ENCODE results near the gene FUT3. TPM values are rescaled to one million over a fixed set of nuclear protein-coding genes. Genes with fewer than 3 reads are reported as not detected.

Gene FUT3
- total RNA-seq, 1 donor from 2014 or later: 104 TPM

DNA sequence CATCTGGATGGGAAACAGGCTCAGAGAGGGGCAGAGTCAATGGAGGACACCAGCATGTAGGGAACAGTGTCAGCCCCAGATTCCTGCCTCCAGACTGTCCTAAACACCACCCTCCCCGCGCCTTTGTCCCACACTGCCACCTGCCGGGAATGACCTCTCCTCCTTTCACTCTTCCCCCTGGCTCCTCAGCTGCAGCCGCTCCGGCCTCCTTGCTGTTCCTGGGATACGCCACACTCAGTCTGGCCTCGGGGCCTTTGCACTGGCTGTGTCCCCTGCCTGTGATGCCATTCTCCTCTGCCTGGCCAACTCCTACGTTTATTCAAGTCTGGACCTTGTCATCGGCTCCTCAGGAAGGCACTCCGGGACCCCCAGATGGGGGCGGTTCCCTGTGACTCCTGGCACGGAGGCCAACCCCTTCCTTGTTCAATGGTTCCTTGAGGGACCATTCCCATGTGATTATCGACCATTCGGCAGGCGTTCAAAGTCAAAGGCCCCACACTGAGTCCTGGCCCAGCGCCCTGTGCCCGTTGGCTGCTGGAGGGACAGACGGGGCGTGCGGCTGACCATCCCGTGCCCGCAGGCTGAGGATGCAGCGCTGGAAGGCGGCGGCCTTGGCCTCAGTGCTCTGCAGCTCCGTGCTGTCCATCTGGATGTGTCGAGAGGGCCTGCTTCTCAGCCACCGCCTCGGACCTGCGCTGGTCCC lies 27.5 kb downstream of the FUT3 start:
- peak; percentile 11 for ATAC-seq

DNA sequence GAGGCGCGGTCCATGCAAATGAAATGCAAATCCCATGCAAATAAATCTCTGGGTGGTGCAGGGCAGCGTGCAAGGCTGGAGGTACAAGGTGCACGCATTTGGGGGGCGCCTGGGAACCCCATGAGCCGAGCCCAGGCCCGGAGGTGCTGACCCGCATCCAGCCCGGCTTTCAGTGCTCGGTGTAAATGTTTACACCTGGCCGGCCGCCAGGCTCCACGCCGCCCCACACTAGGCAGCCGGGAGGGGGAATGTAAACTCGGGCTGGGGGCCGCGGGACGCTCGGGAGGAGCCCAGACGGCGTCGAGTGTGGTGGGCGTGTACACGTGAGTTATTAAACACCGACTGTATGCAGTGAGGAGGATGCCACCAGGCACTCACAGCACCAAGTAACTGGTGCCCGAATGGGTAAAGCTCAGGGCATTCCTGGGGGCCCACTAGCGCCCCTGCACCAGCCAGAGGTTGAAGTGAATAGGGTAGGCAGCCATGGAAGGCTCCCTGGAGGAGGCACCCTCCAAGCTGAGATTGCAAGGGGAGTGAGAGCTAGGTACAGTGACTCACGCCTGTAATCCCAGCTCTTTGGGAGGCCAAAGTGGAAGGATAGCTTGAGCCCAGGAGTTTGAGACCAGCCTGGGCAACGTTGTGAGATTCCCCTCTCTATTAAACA lies 28.9 kb downstream of the FUT3 start:
- no peak for ATAC-seq

DNA sequence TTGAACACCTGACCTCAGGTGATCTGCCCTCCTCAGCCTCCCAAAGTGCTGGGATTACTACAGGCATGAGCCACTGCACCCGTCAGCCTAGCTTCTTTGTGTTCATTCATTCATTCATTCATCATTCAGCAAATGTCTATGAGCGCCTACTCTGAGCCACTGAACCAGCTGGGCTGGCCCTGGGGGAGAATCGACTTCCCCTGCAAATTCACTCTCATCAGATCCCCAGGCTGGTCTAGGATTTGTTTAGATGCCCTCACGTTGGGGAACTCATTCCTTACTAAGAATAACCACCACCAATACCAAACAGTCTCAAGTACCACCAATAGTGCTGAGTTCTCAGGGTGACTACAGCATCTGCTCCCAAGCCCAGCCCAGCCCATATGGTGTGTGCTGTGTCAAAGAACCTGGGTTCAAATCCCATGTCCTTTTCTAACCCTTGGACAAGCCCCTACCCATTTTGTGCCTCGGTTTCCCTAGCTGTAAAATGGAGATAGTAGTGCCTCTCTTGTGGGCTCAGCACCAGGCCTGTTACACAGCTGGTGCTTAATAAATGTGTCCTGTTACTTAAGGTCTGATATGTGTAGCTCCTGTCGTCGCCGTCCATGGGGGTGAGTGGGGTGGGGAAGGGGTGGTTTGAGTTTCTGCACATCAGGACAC lies 29.6 kb downstream of the FUT3 start:
- ATAC-seq: no peak

DNA sequence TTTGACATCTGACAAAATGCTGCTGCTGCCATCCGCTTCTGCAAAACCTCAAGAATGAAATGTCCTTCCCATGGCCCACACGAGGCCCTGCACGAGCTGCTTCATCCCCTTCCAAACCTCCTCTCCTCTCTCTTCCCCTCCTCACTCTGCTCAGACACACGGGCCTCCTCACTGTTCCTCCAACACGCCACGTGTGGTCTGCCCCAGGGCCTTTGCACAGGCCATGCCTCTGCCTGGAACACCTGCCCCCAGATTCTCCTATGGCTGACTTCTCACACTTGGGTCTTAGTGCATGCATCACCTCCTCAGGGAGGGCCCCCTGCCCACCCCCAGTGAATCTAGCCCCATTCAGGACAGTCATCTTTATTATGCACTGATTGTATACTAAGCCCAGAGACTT lies 30.5 kb downstream of the FUT3 start:
- peak; percentile 10 for ATAC-seq

DNA sequence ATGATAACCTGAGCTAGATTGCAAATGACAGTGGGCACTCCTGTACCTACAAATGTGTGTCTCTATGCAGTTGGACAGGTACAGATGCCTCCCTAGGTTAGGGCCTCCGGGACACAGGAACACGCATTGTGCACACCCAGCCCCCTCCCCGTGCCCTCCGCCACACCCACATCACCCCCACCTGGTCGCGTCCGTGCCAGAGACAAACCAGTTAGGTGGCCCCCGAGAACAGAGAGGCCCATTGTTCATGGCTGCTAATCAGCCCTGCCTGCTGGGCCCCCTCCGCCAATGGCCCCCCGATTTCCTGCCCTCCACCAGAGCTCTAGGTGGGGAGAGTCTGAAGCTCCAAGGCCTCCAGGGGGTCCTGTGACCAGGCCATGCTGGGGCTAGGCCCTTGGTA lies 32.7 kb downstream of the FUT3 start:
- no peak for ATAC-seq

DNA sequence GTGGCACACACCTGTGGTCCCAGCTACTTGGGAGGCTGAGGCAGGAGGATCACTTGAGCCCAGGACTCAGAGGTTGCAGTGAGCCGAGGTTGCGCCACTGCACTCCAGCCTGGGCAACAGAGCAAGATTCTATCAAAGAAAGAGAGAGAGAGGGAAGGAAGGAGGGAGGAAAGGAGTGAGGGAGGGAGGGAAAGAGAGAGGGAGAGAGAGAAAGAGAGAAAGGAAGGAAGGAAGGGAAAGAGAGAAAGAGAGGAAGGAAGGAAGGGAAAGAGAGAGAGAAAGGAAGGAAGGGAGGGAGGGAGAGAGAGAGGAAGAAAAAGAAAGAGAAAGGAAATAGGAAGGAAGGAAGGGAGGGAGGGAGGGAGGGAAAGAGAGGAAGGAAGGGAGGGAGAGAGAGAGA lies 34.0 kb downstream of the FUT3 start:
- ATAC-seq: no peak

DNA sequence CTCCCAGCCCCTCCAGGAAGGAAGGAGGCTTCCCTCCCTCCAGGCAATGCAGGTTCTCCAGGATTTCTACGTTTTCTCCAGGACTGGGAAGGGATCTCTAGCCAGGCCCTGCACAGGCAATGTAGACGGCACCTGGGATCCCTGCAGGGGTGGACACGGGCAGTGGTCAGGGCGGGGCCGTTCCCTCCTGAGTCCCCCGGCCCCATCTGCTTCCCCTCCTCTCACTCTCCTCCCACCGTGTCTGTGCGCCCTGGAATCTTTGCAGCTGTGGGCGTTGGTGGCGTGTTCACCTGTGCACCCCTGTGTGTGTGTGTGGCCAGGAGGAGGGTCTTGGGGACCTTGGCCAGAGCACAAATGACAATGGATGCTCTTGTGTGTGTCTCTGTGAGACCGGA lies 36.4 kb downstream of the FUT3 start:
- ATAC-seq: peak; percentile 43

DNA sequence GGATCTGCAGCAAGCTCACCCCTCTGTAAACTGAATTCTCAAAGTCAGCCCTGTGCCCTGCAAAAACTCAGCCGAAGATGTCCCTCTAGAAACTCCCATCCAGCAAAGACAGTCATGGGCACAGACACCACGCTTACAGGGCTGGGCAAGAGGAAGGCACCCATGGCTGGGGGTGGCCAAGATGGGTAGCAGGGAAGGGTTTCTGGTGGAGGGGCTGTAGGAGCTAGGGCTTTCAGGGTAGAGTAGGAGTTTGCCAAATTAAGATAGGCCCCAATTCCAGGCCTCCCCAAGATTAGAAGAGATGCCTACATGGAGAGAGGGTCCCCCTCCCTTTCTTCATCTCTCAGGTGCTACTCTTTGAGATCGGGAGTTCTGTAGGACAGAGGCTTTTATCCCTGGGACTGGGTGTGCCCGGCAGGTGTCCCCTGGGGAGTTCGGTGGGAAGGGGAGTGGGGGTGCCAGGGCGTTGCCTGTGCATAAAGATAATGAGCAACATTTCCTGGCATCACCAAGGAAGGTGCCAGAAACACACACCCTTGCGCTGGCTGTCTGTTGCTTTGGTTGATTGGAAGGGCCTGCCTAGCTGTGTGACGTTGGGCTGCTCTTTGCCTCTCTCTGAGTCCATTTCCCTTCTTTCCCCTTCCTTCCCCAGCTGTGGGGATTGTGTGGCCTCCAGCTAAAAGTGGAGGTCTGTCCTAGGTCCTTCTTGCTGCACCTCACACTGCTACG lies 37.0 kb downstream of the FUT3 start:
- peak; percentile 61 for ATAC-seq

DNA sequence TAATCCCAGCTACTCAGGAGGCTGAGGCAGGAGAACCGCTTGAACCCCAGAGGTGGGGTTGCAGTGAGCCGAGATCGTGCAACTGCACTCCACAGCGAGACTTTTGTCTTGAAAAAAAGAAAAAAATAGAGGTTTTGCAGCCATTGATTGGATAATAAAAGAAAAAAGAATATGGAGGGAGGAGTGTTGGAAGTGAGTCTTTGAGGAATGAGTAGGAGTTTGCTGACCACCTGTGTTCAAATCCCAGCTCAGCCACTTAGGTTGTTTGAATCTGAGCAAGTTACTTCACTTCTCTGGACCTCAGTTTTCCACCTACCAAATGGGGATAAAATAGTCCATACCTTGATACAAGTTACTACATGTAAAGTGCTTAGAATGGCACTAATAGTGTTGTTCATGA lies 40.1 kb downstream of the FUT3 start:
- ATAC-seq: no peak

DNA sequence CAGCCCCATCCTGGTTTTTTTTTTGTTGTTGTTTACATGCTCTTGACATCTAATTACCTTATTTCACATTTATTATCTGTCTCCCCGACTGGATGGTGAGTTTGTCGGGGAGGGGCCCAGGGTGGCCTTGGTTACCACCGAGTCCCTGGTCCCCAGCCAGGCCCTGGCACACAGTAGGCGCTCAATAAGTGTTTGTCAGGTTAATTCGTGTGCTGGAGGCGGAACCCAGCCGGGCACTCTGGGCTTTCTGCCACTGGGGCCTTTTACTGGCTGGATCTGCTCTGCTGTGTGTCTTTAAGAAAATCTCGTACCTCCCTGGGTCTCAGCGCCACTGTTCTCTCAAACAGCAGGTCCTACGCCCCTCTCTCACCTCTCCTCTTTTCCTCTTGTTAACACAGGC lies 41.8 kb downstream of the FUT3 start:
- no peak for ATAC-seq

DNA sequence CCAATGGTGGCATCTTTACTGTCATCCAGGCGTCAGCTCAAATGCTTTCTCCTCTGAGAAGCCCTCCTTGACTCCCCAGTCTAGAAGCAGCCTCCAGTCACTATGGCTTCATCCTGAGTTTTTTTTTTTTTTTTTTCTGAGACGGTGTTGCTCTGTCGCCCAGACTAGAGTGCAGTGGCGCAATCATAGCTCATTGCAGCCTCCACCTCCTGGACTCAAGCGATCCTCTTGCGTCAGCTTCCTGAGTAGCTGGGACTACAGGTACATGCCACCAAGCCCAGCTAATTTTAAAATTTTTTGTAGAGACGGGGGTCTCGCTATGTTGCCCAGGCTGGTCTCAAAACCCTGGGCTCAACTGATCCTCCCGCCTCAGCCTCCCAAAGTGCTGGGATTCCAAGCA lies 42.2 kb downstream of the FUT3 start:
- ATAC-seq: no peak

DNA sequence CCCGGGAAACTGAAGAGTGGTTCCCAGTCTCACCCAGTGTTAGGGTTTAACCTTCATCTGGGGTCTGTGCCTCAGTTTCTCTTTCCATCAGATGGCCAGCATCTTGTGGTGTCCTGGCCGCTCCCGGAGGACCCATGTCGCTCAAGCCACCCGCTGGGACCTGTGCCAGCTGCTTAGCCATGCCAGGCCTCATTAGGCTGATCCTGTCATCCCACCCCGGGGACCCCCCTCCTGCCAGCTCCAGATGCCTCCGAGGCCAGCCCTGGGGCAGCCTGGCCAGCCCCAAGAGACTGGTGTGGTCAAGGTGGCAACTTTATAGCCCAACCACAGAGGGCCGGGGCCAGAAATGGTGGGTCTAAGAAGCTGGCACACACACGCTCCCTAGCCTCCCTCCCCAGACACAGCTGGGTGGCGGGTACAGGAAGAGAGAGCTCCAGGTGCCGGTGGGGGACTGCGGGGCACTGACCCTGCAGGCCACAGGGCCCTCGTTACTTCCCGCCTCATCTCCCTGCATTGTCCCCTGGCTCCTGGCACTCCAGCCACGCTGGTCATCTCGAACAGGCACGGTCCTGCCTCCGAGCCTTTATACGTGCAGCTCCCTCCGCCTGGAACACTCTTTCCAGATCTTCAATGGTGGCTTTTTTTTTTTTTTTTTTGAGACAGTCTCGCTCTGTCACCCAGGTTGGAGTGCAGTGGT lies 43.0 kb downstream of the FUT3 start:
- no peak for ATAC-seq

DNA sequence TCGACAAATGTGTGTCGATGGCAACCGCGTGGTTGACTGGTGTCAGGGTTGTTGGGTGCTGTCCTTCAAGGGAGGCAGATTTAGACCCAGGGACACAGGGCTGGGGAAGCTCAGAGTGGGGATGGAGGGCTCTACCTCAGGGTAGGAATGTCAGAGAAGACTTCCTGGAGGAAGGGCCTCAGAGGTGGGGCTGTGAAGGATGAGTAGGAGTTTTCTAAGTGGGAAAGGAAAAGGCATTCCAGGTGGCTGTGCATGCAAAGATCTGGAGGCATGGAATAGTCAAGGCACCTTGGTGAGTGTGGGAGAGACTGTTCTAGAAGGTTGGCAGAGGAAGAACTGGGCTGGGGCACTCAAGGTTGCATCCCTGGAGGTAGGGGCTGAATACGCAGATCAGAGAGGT lies 44.3 kb downstream of the FUT3 start:
- ATAC-seq: no peak

DNA sequence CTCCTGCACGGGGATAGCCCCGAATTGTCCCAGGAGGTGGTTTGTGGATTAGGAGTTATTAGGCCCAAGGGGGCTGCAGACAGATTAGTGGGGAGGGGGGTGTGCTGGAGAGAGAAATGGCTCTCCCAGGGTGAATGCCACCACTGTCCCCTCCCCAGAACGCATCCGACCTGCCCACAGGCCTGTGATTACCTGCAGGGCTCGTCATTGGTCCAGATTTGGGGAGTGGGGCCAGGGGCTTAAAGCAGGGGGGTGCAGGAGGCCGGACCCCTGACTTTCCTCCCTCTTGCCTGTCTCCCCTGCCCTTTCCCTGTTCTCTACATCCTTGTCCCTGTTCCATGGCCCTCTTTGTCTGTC lies 45.1 kb downstream of the FUT3 start:
- no peak for ATAC-seq

DNA sequence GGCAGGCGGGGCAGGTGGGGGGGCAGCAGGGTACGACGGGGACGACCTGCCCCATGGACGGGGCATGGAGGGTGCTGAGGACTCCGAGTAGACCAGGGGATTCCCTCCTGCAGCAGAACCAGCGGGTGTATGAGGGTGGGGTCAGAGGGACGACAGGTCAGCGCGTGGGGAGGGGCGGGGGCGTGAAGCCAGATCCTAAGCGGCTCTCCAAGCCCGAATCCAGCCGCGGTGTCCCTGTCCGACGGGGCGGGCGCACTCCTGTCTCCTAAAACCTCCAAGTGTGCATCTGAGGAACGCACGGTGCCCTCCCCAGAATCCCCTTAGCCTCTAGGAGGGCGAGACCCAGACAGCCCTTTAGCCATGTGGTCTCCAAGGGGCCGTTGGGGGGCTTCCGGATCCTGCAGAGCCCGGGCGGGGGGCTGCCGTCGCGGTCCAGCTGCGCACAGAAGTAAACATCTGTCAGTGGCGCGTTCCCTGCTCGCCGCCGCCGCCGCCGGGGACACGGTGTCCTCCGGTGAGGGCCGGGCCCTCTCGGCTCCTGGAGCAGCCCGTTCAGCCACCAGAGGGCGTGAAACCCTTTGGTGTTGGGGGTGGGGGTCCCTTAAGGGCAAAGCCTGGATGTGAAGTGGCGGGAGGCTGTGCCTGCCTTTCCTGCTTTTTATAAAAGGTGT lies 45.7 kb downstream of the FUT3 start:
- peak; percentile 14 for ATAC-seq

DNA sequence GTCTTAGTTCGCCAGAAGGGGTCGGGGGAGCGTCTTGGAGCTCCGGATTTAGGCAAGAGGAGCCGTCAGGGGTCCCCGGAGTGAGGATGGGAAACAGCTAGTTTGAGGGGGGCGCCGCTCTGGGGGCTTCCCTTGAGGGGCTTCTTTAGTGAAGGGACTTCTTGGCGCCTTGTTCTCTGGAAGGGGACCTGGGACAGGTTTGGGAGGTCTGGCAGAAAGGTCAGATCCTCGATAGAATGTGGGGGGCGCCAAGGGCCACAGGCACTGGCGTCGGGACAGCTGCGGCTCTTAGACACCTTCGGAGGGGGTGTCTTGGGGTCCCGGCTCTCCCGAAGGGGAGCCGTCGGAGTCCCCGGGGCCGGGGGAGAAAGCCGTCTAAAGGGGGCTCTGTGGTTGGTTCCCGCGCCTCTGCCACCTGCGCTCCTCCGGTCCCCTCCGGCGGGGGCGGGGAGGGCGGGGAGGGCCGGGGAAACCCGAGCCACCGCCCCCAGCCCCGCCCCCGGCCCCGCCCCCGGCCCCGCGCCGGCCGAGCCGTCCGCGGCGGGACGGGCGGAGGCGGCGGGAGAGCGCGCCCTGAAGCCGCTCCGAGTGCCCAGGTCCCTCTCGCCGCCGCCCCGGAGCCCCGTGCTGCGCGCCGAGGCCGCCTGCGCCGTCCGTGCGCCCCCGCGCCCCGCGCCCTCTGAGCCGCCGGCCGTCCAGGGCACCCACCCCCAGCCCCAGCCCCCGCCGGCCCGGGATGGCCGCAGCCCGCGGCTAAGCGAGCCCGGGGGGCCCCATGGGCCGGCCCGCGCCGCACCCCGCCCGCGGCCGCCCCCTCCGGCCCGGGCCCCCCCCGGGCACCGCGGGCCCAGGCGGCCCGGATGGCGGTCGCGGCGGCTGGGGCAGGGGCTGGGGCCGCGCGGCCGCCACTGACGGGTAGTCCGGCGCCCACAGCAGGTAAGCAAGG lies 46.5 kb downstream of the FUT3 start, which contains the start of gene NRTN:
Gene NRTN, plus strand, starts transcription at position 552 of the 946 bp plus-strand sequence. CDS start 19,099 bp downstream, outside the sequence.
- peak; percentile 7 for ATAC-seq

DNA sequence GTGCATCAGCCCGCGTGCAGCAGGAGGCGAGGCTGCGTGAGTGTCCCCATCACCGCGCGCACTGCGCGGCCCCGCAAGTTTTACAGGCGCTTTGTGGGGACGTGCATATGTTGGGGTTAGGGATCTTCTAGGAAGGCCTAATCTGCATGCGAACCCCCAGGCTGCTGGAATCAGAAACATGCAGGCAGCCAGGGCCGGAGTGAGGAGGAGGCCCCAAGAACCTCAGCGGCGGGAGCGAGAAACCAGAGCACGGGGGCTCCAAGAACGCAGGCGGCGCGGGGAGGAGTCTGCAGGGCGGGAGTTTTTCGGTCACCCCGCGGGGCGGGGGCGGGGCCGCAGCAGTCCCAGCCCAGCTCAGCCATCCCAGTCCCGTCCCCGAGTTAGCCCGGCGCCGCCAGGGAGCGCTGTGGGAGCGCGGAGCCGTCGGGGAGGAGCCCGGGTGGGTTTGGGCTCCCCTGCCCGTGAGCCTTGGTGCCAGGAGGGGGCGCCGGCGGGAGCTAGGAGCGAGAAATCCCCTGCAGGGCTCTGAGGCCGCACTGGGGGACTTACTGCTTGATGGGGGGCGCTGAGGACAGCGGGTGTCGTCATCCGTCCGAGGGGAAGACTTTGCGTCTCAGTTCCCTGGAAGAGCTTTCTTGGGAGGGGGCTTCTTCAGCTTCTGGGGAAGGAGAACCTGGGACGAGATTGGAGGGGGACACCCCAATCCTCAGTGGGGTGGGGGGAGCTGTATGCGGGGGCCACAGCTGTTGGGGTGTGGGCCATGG lies 47.3 kb downstream of the FUT3 start:
- peak; percentile 72 for ATAC-seq

DNA sequence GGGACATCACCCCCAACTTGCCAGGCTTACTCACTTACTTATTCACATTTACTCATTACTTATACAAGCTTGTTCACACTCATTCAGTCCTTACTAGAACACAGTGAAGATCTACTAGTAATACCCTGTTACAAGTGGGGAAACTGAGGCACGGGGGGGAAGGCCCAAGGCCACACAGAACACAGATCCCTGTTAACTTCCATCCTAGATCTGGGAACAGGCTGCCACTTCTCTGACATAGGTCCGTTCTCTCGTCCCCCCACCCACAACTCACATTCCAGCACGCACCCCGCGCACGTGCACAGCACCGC lies 47.9 kb downstream of the FUT3 start:
- no peak for ATAC-seq

DNA sequence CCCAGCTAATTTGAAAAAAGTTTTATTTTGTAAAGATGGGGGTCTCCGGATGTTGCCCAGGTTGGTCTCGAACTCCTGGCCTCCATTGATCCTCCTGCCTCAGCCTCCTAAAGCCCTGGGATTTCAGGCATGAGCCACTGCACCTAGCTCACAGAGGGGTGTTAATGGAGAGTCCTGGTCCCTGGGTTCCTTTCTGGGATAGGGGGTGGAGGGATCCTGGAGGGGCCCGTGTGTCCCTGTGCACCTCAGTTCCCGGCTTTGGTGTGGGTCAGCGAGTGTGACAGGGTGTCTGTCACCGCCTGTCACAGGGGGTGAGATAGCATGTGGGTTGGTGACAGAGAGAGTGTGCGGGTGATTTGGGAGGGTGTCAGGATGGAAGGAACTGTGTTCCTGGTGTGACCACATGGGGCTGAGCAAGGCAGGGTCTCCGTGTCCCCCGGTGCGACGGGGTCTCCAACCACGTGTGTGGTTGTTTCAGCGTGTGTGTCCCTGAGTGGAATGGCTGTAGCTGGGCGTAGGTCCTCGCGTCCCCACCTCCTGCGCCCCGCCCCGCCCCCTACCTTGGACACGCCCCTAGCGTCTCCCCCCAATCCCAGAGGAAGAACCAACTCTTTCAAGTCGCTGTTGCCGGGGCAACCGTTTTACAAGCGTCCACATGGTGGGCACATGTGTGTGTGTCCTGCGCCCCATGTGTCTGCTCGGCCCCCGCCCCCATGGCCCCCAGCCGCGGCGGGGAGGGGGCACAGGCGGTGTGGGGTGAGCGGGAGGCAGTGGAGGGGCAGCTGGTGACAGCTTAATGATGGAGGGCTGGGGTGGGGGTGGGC lies 49.2 kb downstream of the FUT3 start:
- ATAC-seq: no peak
